Skeletal muscle cell (primary cell): ENCODE measurements around the gene PRDM11.
A peak's percentile ranks its signal among the peaks of the same experiment; 100 is the strongest.
"Not testable (repeated sequence)": the region's sequence is repeated elsewhere in the genome, so short reads cannot be mapped to it uniquely, and the experiment has no call there.

ENCODE experiments used
- DNase-seq: peaks from one replicate; pipeline ENCODE4 v3.0.0-alpha.2; 2010; ENCODE audit warnings: low read depth
- H3K4me3 ChIP-seq: 2 replicates; pipeline ENCODE4 v1.5.1; 2011; ENCODE audit warnings: low read depth, mild to moderate bottlenecking, control low read depth, low read length, moderate library complexity

The PRDM11 gene

GRCh38 chr11:45248501-45249011 lies 102.1 kb downstream of the PRDM11 start:
- DNase-seq: no peak
- no peak overlapping the region for H3K4me3 ChIP-seq

GRCh38 chr11:45249372-45249771 lies 102.9 kb downstream of the PRDM11 start:
- not testable (repeated sequence) for H3K4me3 ChIP-seq

GRCh38 chr11:45250035-45250718 lies 103.7 kb downstream of the PRDM11 start:
- no peak overlapping the region for H3K4me3 ChIP-seq
- DNase-seq: no peak

More at GRCh38 chr11:45249372-45249771, 102.9 kb downstream of the PRDM11 start:
- not testable (repeated sequence) for DNase-seq

- DNase-seq: peak; percentile 17
- no peak overlapping the region for H3K4me3 ChIP-seq
These were observed 105.9 kb downstream of the PRDM11 start for GRCh38 chr11:45252134-45252856.

- DNase-seq: peak; percentile 10
- no peak overlapping the region for H3K4me3 ChIP-seq
These were observed 106.4 kb downstream of the PRDM11 start for GRCh38 chr11:45252877-45253276.

GRCh38 chr11:45253640-45254039 lies 107.2 kb downstream of the PRDM11 start:
- no peak overlapping the region for H3K4me3 ChIP-seq
- DNase-seq: no peak

- DNase-seq: no peak
- no peak overlapping the region for H3K4me3 ChIP-seq
These were observed 107.6 kb downstream of the PRDM11 start for GRCh38 chr11:45254070-45254469.

GRCh38 chr11:45258982-45259530 lies 112.6 kb downstream of the PRDM11 start:
- DNase-seq: no peak
- H3K4me3 ChIP-seq: no peak overlapping the region

GRCh38 chr11:45259592-45259991 lies 113.2 kb downstream of the PRDM11 start:
- DNase-seq: no peak
- no peak overlapping the region for H3K4me3 ChIP-seq

GRCh38 chr11:45260071-45260470 lies 113.6 kb downstream of the PRDM11 start:
- no peak overlapping the region for H3K4me3 ChIP-seq
- no peak for DNase-seq

GRCh38 chr11:45262900-45263299 lies 116.5 kb downstream of the PRDM11 start:
- DNase-seq: no peak
- no peak overlapping the region for H3K4me3 ChIP-seq

GRCh38 chr11:45263773-45264172 lies 117.3 kb downstream of the PRDM11 start:
- H3K4me3 ChIP-seq: no peak overlapping the region
- no peak for DNase-seq

GRCh38 chr11:45264839-45265515 lies 118.5 kb downstream of the PRDM11 start:
- peak; percentile 80 for DNase-seq

GRCh38 chr11:45265969-45266675 lies 119.7 kb downstream of the PRDM11 start:
- no peak overlapping the region for H3K4me3 ChIP-seq
- DNase-seq: no peak

More at GRCh38 chr11:45264839-45265515, 118.5 kb downstream of the PRDM11 start:
- no peak overlapping the region for H3K4me3 ChIP-seq

GRCh38 chr11:45266676-45267020 lies 120.2 kb downstream of the PRDM11 start:
- H3K4me3 ChIP-seq: no peak overlapping the region

GRCh38 chr11:45267052-45267451 lies 120.6 kb downstream of the PRDM11 start:
- H3K4me3 ChIP-seq: no peak overlapping the region
- no peak for DNase-seq

More at GRCh38 chr11:45266676-45267020, 120.2 kb downstream of the PRDM11 start:
- DNase-seq: no peak

- DNase-seq: no peak
- H3K4me3 ChIP-seq: no peak overlapping the region
These were observed 121.3 kb downstream of the PRDM11 start for GRCh38 chr11:45267652-45268299.

GRCh38 chr11:45269678-45270077 lies 123.2 kb downstream of the PRDM11 start:
- DNase-seq: no peak
- no peak overlapping the region for H3K4me3 ChIP-seq
